H1 (cell line): Measurements from ENCODE around the gene SV2C. TPM values are rescaled to one million over a fixed set of nuclear protein-coding genes. Genes with fewer than 3 reads are reported as not detected.

Experiments used
- CTCF ChIA-PET: fragments of 300-600 bp; sonication (Branson Sonifier 250); formaldehyde crosslinking; loops from one replicate; lab custom pipeline; 2021; ENCODE audit not compliant: partially characterized antibody; lab: Charles Lee
- POLR2A ChIA-PET: fragments of 300-600 bp; sonication (Branson Sonifier 250); formaldehyde crosslinking; loops from one replicate; lab custom pipeline; 2021; ENCODE audit warnings: inconsistent platforms; ENCODE audit not compliant: partially characterized antibody; lab: Charles Lee
- DNase-seq, 2 experiments: peaks; one replicate each; pipeline versions ENCODE4 v3.0.0 to v3.0.0-alpha.2; 2010 to 2022; ENCODE audit warnings: low spot score in 2 of 2, low read depth in 1 of 2, mixed read lengths in 1 of 2
- FAIRE-seq: peaks from 2 replicates; lab custom pipeline; 2011; peaks lifted over from hg19 to GRCh38; lab: Jason Lieb, UNC
- H2AFZ ChIP-seq: 2 replicates; pipeline ENCODE4 v1.8.1; 2012; ENCODE audit warnings: low read length, inconsistent platforms
- H2AK5ac ChIP-seq: 2 replicates; pipeline ENCODE4 v1.6.1; 2013; ENCODE audit warnings: low read depth, low read length
- H2BK120ac ChIP-seq: replicated peaks from 2 replicates; pipeline ENCODE3; 2013; ENCODE audit warnings: low read depth, low read length, inconsistent platforms
- H2BK12ac ChIP-seq: 2 replicates; pipeline ENCODE4 v1.6.1; 2013; ENCODE audit warnings: low read depth, low read length
- H2BK15ac ChIP-seq: 2 replicates; pipeline ENCODE4 v1.6.1; 2013; ENCODE audit warnings: low read length
- H2BK20ac ChIP-seq: 2 replicates; pipeline ENCODE4 v1.6.1; 2013; ENCODE audit warnings: low read length
- H2BK5ac ChIP-seq: 2 replicates; pipeline ENCODE4 v1.6.1; 2013; ENCODE audit warnings: low read depth, low read length
- H3K14ac ChIP-seq: 2 replicates; pipeline ENCODE4 v1.6.1; 2013; ENCODE audit warnings: inconsistent platforms; ENCODE audit not compliant: insufficient read length
- H3K18ac ChIP-seq: 2 replicates; pipeline ENCODE4 v1.6.1; 2013; ENCODE audit warnings: low read length; ENCODE audit errors: extremely low read depth
- H3K23ac ChIP-seq: 2 replicates; pipeline ENCODE4 v1.6.1; 2013; ENCODE audit warnings: inconsistent platforms; ENCODE audit not compliant: insufficient read length
- H3K23me2 ChIP-seq: 2 replicates; pipeline ENCODE4 v1.6.1; 2013; ENCODE audit warnings: low read depth, low read length
- H3K27ac ChIP-seq: 2 replicates; pipeline ENCODE4 v1.6.1; 2011; ENCODE audit warnings: low read depth, low read length, inconsistent platforms
- H3K27me3 ChIP-seq, 4 experiments: replicated peaks in 1 of 4; 1 replicate in 1 of 4; 2 replicates in 3 of 4; pipeline versions ENCODE4 v1.6.1 to v1.8.1; 2011 to 2013; ENCODE audit warnings: low read length in 3 of 4, mild to moderate bottlenecking in 3 of 4, inconsistent platforms in 2 of 4, mixed read lengths in 2 of 4, moderate library complexity in 1 of 4; ENCODE audit not compliant: control insufficient read depth in 3 of 4, insufficient read depth in 3 of 4; ENCODE audit errors: extremely low read depth in 1 of 4
- H3K36me3 ChIP-seq, 4 experiments: 2 replicates each; pipeline versions ENCODE4 v1.6.1 to v1.8.1; 2011 to 2013; ENCODE audit warnings: mild to moderate bottlenecking in 4 of 4, low read length in 3 of 4, moderate library complexity in 2 of 4, control low read depth in 1 of 4, inconsistent platforms in 1 of 4; ENCODE audit not compliant: insufficient read depth in 4 of 4, control insufficient read depth in 2 of 4
- H3K4ac ChIP-seq: replicated peaks from 2 replicates; pipeline ENCODE3; 2013; ENCODE audit warnings: low read length, low read depth, mixed read lengths, inconsistent platforms; ENCODE audit not compliant: insufficient read length
- H3K4me1 ChIP-seq, 4 experiments: replicated peaks in 1 of 4; 1 replicate in 1 of 4; 2 replicates in 3 of 4; pipeline versions ENCODE4 v1.6.1 to v1.8.1; 2011 to 2013; ENCODE audit warnings: low read length in 3 of 4, inconsistent platforms in 2 of 4, mixed read lengths in 1 of 4; ENCODE audit not compliant: insufficient read depth in 4 of 4, control insufficient read depth in 3 of 4
- H3K4me2 ChIP-seq, 2 experiments: 2 replicates each; pipeline versions ENCODE4 v1.6.1 to v1.8.1; 2011 to 2013; ENCODE audit warnings: low read depth in 2 of 2, low read length in 2 of 2, control low read depth in 1 of 2, inconsistent platforms in 1 of 2, mild to moderate bottlenecking in 1 of 2; ENCODE audit not compliant: insufficient read depth in 1 of 2
- H3K4me3 ChIP-seq, 4 experiments: fragments of 200-600, 300-600 bp in 1 of 4; sonication (generic), shearing (Covaris generic), sonication (Bioruptor Twin) in 1 of 4; 2 replicates each; pipeline versions ENCODE4 v1.5.1 to v1.8.1; 2011 to 2016; ENCODE audit warnings: low read length in 4 of 4, low read depth in 3 of 4, control low read depth in 2 of 4, inconsistent platforms in 2 of 4, mild to moderate bottlenecking in 2 of 4, mixed read lengths in 1 of 4, moderate library complexity in 1 of 4; ENCODE audit not compliant: insufficient read depth in 2 of 4; ENCODE audit errors: extremely low read depth in 1 of 4
- H3K56ac ChIP-seq: replicated peaks from 2 replicates; pipeline ENCODE3; 2013; ENCODE audit warnings: low read depth, mild to moderate bottlenecking, mixed read lengths, low read length, inconsistent platforms; ENCODE audit not compliant: insufficient read length
- H3K79me1 ChIP-seq: 2 replicates; pipeline ENCODE4 v1.6.1; 2013; ENCODE audit warnings: low read depth, low read length, control low read depth
- H3K79me2 ChIP-seq, 2 experiments: 2 replicates each; pipeline versions ENCODE4 v1.6.1 to v1.8.1; 2012 to 2013; ENCODE audit warnings: low read length in 2 of 2, mild to moderate bottlenecking in 2 of 2, inconsistent platforms in 1 of 2; ENCODE audit not compliant: insufficient read depth in 2 of 2, control insufficient read depth in 1 of 2
- H3K9ac ChIP-seq, 4 experiments: replicated peaks in 1 of 4; 1 replicate in 1 of 4; 2 replicates in 3 of 4; pipeline versions ENCODE4 v1.6.1 to v1.8.1; 2011 to 2013; ENCODE audit warnings: low read depth in 3 of 4, low read length in 3 of 4, control low read depth in 2 of 4, mild to moderate bottlenecking in 2 of 4, moderate library complexity in 2 of 4, inconsistent platforms in 1 of 4; ENCODE audit errors: extremely low read depth in 1 of 4
- H3K9me3 ChIP-seq, 2 experiments: 2 replicates each; pipeline versions ENCODE4 v1.6.1 to v1.8.1; 2012 to 2013; ENCODE audit warnings: mild to moderate bottlenecking in 2 of 2, moderate library complexity in 2 of 2, control low read depth in 1 of 2, inconsistent platforms in 1 of 2, low read depth in 1 of 2, low read length in 1 of 2, mixed read lengths in 1 of 2; ENCODE audit not compliant: insufficient read depth in 2 of 2
- H4K20me1 ChIP-seq, 2 experiments: replicated peaks in 1 of 2; 2 replicates each; pipeline versions ENCODE3 to v1.8.1; 2011 to 2013; ENCODE audit warnings: inconsistent platforms in 2 of 2, low read length in 2 of 2, mild to moderate bottlenecking in 1 of 2; ENCODE audit not compliant: insufficient read depth in 2 of 2, control insufficient read depth in 1 of 2
- H4K5ac ChIP-seq: 2 replicates; pipeline ENCODE4 v1.6.1; 2013; ENCODE audit warnings: low read length, low read depth, mixed read lengths, inconsistent platforms; ENCODE audit not compliant: insufficient read length
- H4K8ac ChIP-seq: 2 replicates; pipeline ENCODE4 v1.8.0; 2013; ENCODE audit warnings: mild to moderate bottlenecking, moderate library complexity, low read length, inconsistent platforms; ENCODE audit not compliant: insufficient read depth; ENCODE audit errors: extremely low read depth
- H4K91ac ChIP-seq: replicated peaks from 2 replicates; pipeline ENCODE3; 2013; ENCODE audit warnings: low read length, mixed read lengths, inconsistent platforms; ENCODE audit not compliant: insufficient read length
- BACH1 ChIP-seq: IDR thresholded peaks from 2 replicates; pipeline ENCODE4 v1.6.1; 2012; ENCODE audit warnings: low read length, improper control_type of control experiment
- BRCA1 ChIP-seq: IDR thresholded peaks from 2 replicates; pipeline ENCODE4 v1.6.1; 2012; ENCODE audit warnings: low read depth, low read length, improper control_type of control experiment
- CBX5 ChIP-seq: fragments of 300-800, 300-1000 bp; sonication (generic); IDR thresholded peaks from 2 replicates; pipeline ENCODE4 v1.7.1; 2016; ENCODE audit warnings: antibody characterized with exemption, low read length, low read depth
- CBX8 ChIP-seq: fragments of 300-800, 300-1000 bp; sonication (generic); IDR thresholded peaks from 2 replicates; pipeline ENCODE4 v1.7.1; 2016; ENCODE audit warnings: low read depth, low read length, borderline replicate concordance
- CREB1 ChIP-seq: IDR thresholded peaks from 2 replicates; pipeline ENCODE4 v1.6.1; 2012; ENCODE audit warnings: inconsistent platforms
- FOSL1 ChIP-seq: IDR thresholded peaks from 2 replicates; pipeline ENCODE4 v1.6.1; 2011; ENCODE audit warnings: mild to moderate bottlenecking, low read depth, low read length, moderate library complexity; ENCODE audit not compliant: insufficient read depth
- KDM4A ChIP-seq: IDR thresholded peaks from one replicate; pipeline ENCODE4 v1.7.1; 2012; ENCODE audit warnings: low read depth, mild to moderate bottlenecking, moderate library complexity, low read length, inconsistent platforms; ENCODE audit not compliant: severe bottlenecking
- KDM5A ChIP-seq: fragments of 200-600 bp; IDR thresholded peaks from 2 replicates; pipeline ENCODE4 v1.7.1; 2012; ENCODE audit warnings: mild to moderate bottlenecking, low read length, inconsistent platforms, mixed read lengths
- NANOG ChIP-seq: IDR thresholded peaks from 2 replicates; pipeline ENCODE4 v1.6.1; 2011; ENCODE audit warnings: low read length, low read depth, mild to moderate bottlenecking, inconsistent platforms; ENCODE audit not compliant: insufficient read depth, poor library complexity, severe bottlenecking
- PHF8 ChIP-seq: fragments of 200-600 bp; sonication (generic); conservative IDR thresholded peaks from 2 replicates; pipeline ENCODE4 v1.7.1; 2012; ENCODE audit warnings: low read depth, mild to moderate bottlenecking, inconsistent platforms, low read length, moderate library complexity
- RAD21 ChIP-seq, 2 experiments: IDR thresholded peaks in 1 of 2; conservative IDR thresholded peaks in 1 of 2; 2 replicates each; pipeline ENCODE4 v1.6.1; 2011; ENCODE audit warnings: low read depth in 2 of 2, low read length in 2 of 2, improper control_type of control experiment in 1 of 2, inconsistent platforms in 1 of 2, mild to moderate bottlenecking in 1 of 2, moderate library complexity in 1 of 2
- SP2 ChIP-seq: IDR thresholded peaks from 2 replicates; pipeline ENCODE4 v1.6.1; 2012; ENCODE audit warnings: mild to moderate bottlenecking, low read length, inconsistent platforms
- TAF1 ChIP-seq: IDR thresholded peaks from 2 replicates; pipeline ENCODE4 v1.6.1; 2011; ENCODE audit warnings: mild to moderate bottlenecking, low read depth, low read length
- TCF12 ChIP-seq: IDR thresholded peaks from 2 replicates; pipeline ENCODE4 v1.6.1; 2011; ENCODE audit warnings: low read depth, mild to moderate bottlenecking, low read length
- TEAD4 ChIP-seq: IDR thresholded peaks from 2 replicates; pipeline ENCODE4 v1.6.1; 2012; ENCODE audit warnings: low read depth, low read length, inconsistent platforms, mixed read lengths
- YY1 ChIP-seq: IDR thresholded peaks from 2 replicates; pipeline ENCODE4 v1.6.1; 2011; ENCODE audit warnings: low read depth, mild to moderate bottlenecking, low read length
- WGBS, 2 experiments: shearing (Covaris generic) in 1 of 2; methylation state at CpG; one replicate each; pipeline versions ENCODE4 v1.1.6 to v1.1.7; 2013 to 2015; ENCODE audit warnings: low lambda C conversion rate in 2 of 2, mixed read lengths in 2 of 2, inconsistent platforms in 1 of 2, low coverage in 1 of 2, missing lambda C conversion rate in 1 of 2; ENCODE audit not compliant: insufficient replicate concordance in 2 of 2, insufficient coverage in 1 of 2, insufficient read length in 1 of 2; ENCODE audit errors: extremely low coverage in 1 of 2, missing lambda C conversion rate in 1 of 2; 5-methylcytosine and 5-hydroxymethylcytosine counted together
- polyA plus RNA-seq, 7 experiments: library from polyadenylated mRNA; depleted of rRNA in 3 of 7; stranded (reverse) in 5 of 7; unstranded in 2 of 7; fragments of >200 nt in 5 of 7; fragments of 200-250 nt in 2 of 7; gene quantifications; 1 replicate in 5 of 7; 2 replicates in 1 of 7; 4 replicates in 1 of 7; pipeline versions ENCODE4 v1.2.1 to v1.2.3, GENCODE V29; 2011 to 2013; ENCODE audit warnings: missing spikeins in 2 of 7, mixed read lengths in 2 of 7
- total RNA-seq: library from RNA; stranded (reverse); fragmentation: NEBNext Ultra II Directional; extraction: Animal tissue kit (Norgen Biotek cat#: 25700); gene quantifications from 2 replicates; pipeline ENCODE4 v1.2.1, GENCODE V29; 2021

The SV2C gene
- total and polyA plus RNA-seq, 2 of the 8 experiments (the other 6 are each of a cell fraction or from before 2014, with no cell fraction given) = 0.08 to 0.24 TPM

- no peak overlapping the region for H4K91ac ChIP-seq
- no peak overlapping the region for H2BK20ac ChIP-seq
- H3K4me2 ChIP-seq = no peak overlapping the region
- no peak overlapping the region for H3K56ac ChIP-seq
- POLR2A ChIA-PET = no interaction called here
- no peak overlapping the region for H3K23ac ChIP-seq
- H2BK5ac ChIP-seq = no peak overlapping the region
- H3K23me2 ChIP-seq = no peaks in the 10 kb centered on the region
- H4K5ac ChIP-seq = no peak overlapping the region
- no peaks in the 10 kb centered on the region for H3K27me3 ChIP-seq
- no peaks in the 10 kb centered on the region for H3K36me3 ChIP-seq
- no peak overlapping the region for H2BK15ac ChIP-seq
- H3K18ac ChIP-seq = no peak overlapping the region
- no peak overlapping the region for H2AK5ac ChIP-seq
- CTCF ChIA-PET = interaction anchor here (0.6 to 4.1 kb wide), 5 partner anchors 14 to 468 kb away, joined by 3 to 30 read pairs (median 11); no protein-coding TSS in a partner anchor
- H3K27ac ChIP-seq = no peak overlapping the region
- H2AFZ ChIP-seq = 0 out of 2 replicates have a peak overlapping the region, but pooled peaks have one; percentile 12
- DNase-seq = no peak
- no peaks in the 10 kb centered on the region for H4K20me1 ChIP-seq
- H3K79me2 ChIP-seq = no peaks in the 10 kb centered on the region
- H3K4me1 ChIP-seq = peaks cover 0 to 16% (median 10%) of the 10 kb centered on the region in 4 experiments; a peak in 3 of 7 replicates
- no peaks in the 10 kb centered on the region for H3K79me1 ChIP-seq
- WGBS, 2 experiments = 83% methylated on average over 3 of the region's 3 CpGs; no CpG with 5 or more reads in 1 of the 2 experiments
- no peak overlapping the region for H3K9ac ChIP-seq
- no peak overlapping the region for H3K14ac ChIP-seq
- no peak overlapping the region for H4K8ac ChIP-seq
- H2BK12ac ChIP-seq = no peak overlapping the region
- no peak overlapping the region for H3K4ac ChIP-seq
- H3K4me3 ChIP-seq = no peak overlapping the region
- no peak overlapping the region for H2BK120ac ChIP-seq
- FAIRE-seq = no peak
- no peaks in the 10 kb centered on the region for H3K9me3 ChIP-seq
- no peak for TF ChIP-seq TCF12
- TF ChIP-seq KDM5A = no peak
- TF ChIP-seq FOSL1 = no peak
- TF ChIP-seq NANOG = no peak
- no peak for TF ChIP-seq TEAD4
- no peak for TF ChIP-seq BRCA1
- no peak for TF ChIP-seq RAD21 (IDR thresholded peaks at IDR 0.05 in 1 of 2, conservative IDR thresholded peaks at IDR 0.05 in 1 of 2; ENCODE audit: low read depth in 2 of 2, low read length in 2 of 2)
- no peak for TF ChIP-seq YY1
- no peak for TF ChIP-seq CREB1
- TF ChIP-seq KDM4A = no peak
- TF ChIP-seq BACH1 = no peak
- no peak for TF ChIP-seq SP2
- no peak for TF ChIP-seq PHF8
- TF ChIP-seq TAF1 = no peak
- no peak for TF ChIP-seq CBX8
- TF ChIP-seq CBX5 = no peak
These were observed 111.2 kb downstream of the SV2C start for GRCh38 chr5:76194340-76194739.
